Non-pigmented ciliary epithelial cell (primary cell): Measurements from ENCODE around the gene F11R.
"Not testable (repeated sequence)": the region's sequence is repeated elsewhere in the genome, so short reads cannot be mapped to it uniquely, and the experiment has no call there.

Source experiments
- DNase-seq: peaks from one replicate; pipeline ENCODE4 v3.0.0-alpha.2; 2010; ENCODE audit warnings: low read depth

Gene F11R

DNA sequence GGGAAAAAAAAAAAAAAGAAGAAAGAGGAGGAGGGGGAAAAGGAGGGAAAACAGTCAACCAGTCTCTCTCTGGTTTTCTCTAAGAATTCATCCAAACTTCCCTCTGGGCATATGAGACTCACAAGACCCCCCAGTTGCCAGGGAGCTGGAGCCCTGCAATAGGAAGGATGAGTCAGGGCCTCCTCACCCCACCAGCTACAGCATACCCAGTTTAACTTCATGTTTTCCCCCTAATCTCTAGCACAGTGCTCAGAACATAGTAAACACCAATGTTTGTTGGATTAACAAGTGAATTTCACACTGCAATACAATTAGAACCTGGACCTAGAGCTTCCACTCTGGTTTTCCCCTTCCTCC, 7.8 kb downstream of the F11R start:
- no peak for DNase-seq

DNA sequence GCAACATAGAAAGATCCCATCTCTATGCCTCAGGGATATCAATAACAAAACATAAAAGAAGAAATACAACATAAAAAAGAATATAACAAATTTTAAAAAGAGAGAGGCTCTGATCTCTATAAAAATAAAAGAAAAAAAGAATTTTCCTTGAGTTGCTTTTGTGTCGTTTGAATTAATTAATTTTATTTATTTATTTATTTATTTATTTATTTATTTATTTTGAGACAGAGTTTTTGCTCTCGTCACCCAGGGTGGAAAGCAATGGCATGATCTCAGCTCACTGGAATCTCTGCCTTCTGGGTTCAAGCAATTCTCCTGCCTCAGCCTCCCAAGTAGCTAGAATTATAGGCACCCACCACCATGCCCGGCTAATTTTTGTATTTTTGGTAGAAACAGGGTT, 8.5 kb downstream of the F11R start:
- DNase-seq: no peak

DNA sequence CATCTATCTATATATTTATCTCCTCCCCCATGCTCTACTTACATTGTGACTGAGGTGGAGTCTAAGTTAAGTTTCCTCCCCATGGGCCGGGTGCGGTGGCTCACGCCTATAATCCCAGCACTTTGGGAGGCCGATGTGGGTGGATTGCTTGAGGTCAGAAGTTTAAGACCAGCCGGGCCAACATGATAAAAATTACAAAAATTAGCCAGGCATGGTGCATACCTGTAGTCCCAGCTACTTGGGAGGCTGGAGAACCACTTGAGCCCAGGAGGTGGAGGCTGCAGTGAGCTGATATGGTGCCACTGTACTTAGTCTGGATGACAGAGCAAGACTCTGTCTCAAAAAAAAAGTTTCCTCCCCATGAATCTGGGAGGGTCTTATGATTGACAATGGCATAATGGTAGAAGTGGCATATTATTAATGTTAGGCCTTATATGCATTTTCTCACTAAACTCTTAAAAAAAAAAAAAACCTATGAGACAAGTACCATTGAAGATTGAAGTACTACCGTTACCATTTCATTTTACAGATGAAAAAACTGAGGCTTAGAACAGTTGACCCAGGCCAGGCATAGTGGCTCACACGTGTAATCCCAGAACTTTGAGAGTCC, 11.2 kb downstream of the F11R start:
- DNase-seq: no peak

DNA sequence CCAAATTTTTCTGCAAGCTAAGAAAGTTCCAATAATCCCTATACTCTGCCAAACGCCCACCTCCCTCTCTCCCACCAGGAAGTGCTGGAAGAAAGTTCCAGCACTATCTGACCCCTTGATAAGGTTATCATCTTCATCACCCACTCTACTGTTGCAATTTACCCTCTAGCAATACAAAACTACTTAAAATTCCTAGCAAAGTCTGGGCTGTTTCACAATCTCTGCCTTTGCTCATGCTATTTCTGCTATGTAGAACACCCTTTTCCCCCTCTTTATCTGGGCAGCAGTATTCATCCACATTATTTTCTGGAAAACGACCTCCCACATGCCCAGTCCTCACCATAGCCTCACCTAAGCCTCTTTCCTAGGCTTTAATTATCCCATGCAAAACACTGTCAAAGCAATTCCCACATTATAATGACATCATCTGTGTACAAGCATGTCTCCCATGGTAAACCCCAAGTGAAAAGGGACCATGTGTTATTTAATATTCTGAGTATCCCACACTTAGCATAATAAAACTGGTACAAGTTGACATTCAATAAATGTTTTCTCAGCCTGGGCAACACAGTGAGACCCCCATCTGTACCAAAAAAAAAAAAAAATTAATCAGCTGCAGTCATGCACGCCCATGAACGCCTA, 12.0 kb downstream of the F11R start:
- no peak for DNase-seq

DNA sequence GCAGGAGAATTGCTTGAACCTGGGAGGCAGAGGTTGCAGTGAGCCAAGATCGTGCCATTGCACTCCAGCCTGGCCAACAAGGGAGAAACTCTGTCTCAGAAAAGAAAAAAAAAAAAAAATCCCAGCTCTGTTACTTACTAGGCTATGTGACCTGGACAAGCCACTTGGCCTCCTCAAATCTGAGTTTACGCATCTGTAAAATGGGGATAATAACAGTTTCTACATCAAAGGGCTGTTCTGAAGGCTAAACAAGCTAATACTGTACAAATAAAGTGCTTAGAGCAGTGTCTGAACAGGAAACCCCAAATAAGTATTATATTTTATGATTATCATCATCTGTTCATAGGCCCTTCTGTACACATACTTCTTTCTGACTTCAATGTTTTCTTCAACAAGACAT, 13.6 kb downstream of the F11R start:
- no peak for DNase-seq

DNA sequence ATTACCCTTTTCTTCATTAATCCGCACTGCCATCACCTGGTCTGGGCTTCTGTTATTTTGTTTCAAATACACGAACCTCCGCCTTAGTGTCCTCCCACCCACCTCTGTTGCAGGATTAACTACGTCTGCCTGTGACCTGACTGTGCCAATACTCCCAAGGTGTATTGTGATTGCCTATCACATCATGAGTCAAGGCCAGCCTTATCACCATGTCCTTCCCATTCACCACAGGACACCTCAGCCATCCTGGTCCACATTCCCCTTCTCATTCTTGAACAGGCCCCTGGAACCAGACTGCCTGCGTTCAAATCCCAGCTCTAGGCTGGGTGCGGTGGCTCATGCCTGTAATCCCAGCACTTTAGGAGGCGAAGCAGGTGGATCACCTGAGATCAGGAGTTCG, 14.4 kb downstream of the F11R start:
- DNase-seq: no peak

DNA sequence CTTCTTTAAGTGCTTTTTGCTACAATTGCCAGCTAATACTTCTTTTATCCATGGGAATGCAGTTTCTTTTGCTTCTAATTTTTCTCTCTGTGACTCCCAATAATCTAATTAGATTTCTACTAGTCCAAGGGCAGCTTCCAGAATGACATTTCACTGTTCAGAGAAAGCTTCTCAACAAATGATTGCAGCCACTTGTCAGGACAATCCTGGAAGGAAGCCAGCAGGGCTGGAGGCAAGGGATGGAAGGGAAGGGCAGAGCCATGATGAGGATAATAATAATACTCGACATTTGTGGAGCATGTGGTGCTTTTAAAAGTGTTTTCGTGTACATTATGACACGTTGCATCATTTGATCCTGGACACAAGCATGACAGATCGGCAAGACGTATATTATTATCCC, 19.4 kb downstream of the F11R start:
- DNase-seq: no peak

DNA sequence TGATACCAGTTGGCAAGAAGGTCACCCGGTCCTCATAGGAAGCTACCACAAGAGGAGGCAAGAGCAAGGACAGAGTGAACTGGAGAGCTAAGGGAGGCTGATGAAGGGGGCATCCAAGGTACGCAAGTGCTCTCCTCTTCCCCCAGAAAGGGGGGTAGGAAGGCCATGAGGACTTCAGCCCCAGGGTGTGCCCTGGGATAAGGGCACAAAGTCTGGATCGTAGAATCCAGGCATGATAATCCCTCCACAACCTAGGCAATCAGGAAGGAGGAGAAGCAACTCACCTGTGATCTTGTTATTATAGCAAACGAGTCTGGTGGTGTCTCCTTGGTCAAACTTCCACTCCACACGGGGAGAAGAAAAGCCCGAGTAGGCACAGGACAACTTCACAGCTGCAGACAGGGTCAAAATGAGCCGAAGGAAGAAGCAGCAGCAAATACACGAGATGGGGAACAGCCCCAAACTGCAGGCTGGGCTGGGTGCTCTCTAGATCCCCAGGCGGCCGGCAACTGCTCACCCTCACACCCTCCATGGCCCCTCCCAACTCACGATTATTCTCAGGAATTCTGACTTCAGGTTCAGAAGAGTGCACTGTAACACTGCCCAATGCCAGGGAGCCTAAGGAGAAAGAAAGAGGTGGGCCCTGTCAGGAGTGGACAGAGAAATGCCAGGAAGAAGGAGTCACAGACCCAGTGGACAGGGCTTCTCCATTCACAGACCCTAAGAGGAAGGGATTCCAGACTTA, 20.0 kb downstream of the F11R start:
- no peak for DNase-seq

DNA sequence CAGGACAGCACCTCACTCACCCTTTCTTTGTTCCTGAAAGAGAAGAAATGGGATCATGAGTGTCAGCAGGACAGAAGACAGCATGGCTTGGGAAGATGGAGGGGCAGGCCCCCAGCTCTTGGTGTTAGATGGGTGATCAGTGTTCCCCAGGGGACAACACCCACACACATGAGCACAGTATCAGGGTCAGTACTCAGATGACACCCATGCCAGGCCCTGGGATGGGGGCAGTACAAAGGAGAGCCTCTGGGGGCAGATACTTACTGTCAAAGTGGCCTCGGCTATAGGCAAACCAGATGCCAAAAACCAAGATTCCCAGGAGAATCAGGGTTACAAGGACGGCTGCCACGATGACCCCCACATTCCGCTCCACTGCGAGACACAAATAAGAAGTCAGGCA, 21.6 kb downstream of the F11R start:
- no peak for DNase-seq

DNA sequence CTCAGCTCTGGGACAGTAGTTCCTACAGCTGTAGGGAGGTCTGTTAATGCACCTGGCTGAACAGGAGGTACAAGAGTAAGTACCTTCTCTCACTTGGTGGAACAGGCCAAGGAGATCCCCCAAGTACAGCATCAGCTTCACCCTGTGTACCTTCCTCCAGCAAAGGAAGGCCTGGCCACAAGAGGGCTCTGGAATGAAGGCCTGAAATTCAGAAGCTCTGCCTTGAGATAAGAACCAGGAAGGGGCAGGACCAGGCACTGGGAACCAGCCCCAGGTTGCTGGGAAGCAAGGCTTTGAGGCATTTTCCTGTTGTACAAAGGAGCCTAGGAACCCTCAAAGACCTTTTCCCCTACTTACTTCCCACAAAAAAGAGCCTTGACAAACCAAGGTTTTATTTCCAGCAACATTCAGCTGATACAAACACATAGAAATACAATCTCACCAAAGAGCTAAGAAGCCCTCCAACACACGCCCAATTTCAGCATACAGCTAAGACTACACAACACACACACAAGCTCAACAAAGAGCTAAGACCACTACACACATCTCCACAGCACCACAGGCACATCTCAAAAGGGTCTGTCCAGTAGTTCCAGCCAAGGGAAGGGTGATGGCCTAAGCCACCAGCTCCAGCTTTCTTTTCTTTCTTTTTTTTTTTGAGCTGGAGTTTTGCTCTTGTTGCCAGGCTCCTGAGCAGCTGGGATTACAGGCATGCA, 23.5 kb downstream of the F11R start:
- peak; percentile 45 for DNase-seq

DNA sequence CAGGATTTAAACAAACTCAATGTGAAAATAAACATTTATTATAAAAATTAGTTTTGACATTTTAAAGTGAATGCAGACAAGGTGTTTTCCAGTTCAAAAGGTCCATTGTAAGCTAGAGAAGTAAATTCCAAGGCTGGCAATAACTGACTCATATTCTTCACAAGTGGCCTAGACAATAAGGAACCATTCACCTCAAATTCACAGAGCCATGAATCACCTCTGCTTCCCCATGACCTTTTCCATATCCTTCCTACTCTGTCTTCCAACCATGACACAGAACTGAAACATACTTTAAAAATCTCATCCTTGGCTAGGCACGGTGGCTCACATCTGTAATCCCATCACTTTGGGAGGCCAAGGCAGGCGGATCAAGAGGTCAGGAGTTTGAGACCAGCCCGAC, 24.8 kb downstream of the F11R start:
- DNase-seq: peak; percentile 49

DNA sequence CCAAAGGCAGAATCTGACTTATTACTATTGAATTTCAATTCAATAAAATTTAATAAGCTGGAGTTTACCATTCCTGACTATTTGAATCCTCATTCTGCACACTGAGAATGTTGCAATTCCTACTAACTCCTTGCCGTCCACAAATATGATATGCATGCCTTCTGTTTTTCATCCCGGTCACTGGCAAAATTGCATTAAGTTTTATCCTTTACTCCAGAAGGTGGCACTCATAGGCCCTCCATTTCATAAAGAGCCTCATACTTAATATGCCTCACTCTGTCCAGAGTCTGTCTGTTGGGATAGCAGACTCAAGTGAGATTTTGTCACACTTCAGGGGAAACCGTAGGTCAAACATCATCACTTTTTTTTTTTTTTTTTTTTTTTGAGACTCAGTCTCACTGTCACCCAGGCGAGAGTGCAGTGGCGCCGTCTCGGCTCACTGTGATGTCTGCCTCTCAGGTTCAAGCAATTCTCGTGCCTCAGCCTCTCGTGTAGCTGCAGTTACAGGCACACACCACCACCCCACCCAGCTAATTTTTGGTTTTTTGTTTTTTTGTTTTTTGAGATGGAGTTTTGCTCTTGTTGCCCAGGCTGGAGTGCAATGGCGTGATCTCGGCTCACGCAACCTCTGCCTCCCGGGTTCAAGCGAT, 27.3 kb downstream of the F11R start:
- DNase-seq: peak; percentile 47

DNA sequence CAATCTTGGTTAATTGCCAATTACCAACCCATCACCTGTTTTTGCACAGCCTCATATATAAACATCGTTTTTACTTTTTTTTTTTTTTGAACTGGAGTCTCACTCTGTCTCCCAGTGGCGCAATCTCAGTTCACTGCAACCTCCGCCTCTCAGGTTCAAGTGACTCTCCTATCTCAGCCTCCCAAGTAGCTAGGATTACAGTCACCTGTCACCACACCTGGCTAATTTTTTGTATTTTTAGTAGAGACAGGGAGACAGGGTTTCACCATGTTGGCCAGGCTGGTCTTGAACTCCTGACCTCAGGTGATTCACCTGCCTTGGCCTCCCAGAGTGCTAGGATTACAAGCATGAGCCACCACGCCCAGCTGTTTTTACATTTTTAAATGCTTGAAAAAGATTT, 28.9 kb downstream of the F11R start:
- not testable (repeated sequence) for DNase-seq

DNA sequence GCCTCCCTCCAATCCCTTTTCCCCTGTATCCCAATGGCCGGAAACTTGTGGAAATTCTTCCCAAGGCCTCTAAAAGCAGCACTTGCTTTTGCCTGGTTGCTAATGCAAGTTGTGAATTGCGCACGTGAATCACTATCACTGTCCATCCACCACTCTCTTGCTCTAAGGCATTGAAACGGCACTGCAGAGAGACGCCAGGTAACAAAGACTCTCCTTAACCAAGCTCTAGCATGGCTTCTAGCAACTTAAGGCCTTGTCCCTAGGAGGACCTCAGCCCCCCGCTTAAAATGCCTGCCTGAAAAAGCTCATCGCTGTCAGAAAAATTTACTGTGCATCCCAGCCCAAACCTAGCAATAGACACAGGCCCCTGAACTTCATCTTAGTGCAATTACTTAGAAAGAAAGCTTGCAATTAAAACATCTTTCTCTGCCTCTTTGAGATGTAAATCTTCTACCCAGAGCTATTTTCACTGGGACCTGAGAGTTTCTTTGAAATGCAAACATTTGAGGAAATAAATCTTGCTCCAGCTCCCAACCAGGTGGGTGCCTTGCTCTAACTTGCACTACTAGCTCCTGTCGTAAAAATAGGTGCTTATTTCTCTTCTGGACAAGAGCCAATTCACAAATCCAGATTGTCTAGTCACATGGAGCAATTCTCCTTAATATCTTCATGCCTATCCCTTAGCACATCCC, 33.4 kb downstream of the F11R start:
- DNase-seq: no peak

DNA sequence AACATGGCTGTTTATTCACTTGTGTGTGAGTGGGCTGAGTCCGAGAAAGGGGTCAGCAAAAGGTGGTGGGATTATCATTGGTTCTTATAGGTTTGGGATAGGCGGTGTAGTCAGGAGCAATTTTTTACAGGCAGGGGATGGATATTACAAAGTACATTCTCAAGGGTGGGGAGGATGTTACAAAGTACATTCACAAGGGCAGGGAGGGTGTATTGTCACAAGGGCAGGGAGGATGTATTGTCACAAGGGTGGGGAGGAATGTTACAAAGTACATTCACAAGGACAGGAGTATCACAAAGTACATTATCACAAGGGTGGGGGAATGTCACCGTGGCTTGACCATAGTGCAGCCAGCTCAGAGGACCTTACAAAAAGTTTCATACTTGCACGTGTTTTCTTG, 35.2 kb downstream of the F11R start:
- DNase-seq: no peak

DNA sequence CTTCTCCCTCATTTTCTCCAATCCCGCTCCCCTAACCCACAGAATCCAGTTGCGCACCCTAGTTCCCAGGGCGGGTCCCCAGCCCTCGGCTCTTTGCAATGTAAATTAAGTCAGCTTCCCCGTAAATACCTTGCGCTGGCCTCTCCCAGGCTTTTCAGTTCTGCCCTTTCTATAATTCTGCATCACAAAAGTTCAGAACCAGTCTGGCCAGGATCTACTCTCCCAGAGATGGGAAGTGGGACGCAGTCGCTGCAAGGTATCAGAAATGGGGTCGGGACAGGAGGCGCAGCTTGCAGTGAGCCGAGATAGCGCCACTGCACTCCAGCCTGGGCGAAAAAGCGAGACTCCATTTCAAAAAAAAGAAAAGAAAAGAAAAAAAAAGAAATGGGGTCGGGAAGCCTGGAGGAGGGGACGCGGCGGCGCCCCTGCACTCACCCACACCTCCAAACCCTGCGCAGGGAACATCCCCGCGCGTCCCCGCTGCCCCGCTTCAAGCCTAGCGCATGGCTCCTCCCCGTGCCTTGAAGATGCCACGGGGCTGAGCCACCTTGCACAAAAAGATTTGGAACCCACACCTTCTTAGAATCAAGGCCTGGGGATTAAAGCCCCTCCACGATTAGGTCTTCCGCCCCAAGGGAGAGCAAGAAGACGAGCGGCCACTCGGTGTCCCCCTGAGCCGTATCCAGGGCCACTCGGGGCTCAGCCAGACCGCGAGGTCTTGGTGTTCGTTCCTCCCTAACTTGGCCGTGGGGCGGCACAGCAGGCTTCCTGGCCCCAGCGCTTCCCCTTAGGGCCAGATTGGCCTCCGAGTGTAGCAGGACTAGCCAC, 39.2 kb downstream of the F11R start:
- no peak for DNase-seq

DNA sequence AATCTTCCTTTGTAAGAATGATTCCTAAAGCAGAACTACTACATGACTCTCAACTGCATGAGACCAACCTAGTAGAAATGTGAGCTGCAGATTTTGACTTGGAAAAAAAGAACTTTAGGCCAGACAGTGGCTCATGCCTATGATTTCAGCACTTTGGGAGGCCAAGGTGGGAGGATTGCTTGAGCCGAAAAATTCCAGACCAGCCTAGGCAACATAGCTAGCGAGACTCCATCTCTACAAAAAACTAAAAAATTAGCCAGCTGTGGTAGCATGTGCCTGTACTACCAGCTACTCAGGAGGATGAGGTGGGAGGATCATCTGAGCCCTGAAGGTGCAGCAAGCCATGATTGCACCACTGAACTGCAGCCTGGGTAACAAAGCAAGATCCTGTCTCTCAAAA, 41.7 kb downstream of the F11R start:
- DNase-seq: no peak

DNA sequence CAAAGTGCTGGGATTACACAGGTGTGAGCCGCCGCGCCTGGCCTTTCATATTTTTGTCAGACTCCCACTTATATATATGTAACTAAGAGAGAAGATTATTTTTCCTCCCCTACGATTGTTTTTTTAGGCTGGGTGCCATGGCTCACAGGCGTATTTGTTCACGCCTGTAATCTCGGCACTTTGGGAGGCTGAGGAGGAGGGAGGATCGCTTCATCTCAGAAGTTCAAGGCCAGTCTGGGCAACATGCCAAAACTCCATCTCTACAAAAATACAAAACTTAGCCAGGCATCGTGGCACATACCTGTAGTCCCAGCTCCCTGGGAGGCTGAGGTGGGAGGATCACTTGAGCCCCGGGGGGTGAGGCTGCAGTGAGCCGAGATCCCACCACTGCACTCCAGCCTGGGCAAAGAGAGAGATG, 42.4 kb downstream of the F11R start:
- DNase-seq: no peak

DNA sequence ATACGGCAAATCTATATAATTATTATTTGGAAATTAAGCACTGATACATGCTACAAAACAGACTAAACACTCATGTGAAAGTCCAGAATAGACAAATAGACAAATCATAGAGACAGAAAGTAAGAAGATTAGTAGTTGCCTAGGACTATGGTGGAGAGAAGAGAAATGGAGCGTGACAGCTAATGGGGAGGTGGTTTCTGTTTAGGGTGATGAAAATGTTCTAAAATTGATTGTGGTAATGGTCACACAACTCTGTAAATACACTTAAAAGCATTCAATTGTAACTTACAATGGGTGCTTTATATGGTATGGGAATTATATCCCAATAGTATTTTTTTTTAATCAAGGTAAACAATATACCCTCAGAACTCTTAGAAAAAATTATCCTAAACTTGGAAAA, 45.9 kb downstream of the F11R start:
- no peak for DNase-seq

DNA sequence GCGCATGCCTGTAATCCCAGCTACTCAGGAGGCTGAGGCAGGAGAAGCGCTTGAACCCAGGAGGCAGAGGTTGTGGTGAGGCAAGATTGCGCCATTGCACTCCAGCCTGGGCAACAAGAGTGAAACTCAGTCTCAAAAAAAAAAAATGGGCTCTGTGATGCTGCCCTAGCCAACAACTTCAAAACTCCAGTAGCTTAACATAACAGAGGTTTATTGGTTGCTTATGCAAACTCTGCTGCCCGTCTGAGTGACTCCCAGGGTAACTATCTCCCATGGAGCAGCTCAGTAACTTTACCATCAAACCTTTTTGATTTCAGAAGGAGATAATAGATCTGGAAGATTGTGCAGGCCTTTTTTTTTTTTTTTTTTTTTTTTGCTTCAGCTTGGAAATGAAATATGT, 47.5 kb downstream of the F11R start:
- no peak for DNase-seq

DNA sequence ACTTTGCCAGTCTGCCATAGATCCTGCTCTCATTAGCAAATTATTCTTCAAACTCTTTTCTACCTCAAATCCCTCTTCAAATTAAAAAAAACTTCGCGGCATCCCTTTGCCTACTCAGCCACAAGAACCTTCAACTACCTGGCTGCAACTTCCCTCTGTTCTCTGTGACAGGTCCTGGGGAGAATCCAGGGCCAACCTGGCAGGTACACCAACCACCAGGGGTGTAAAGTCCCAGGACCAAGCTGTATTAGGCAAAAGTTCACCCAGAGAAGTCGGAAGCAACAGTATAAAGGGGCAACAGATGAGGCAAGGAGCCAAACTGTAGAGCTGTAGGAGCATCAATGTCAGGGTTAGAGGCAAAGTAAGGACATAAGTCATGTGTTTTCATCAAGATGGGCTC, 48.0 kb downstream of the F11R start:
- DNase-seq: no peak
